Measurements from ENCODE around the gene ADCY3. TPM values are rescaled to one million over a fixed set of nuclear protein-coding genes. Genes with fewer than 3 reads are reported as not detected.

ADCY3 gene
- total and polyA plus RNA-seq, 2 experiments from 2014 or later: 9.1 to 47.4 TPM

DNA sequence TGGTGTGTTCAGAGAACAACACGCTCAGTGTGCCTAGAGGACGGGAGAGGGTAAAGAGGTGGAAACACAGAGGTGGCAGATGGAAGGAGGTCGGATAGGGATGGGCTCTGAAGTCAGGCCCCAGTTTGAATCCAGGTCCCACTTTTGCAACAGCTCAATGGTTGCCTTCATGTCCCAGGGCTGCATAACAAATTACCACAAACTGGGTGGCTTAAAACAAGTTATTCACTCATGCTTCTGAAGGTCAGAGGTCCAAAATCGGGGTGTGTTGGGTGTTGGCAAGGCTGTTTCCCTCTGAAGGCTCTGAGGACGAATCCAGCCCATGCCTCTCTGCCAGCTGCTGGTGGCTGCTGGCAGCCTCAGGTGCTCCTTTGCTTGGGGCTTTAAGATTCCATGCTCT is 12.7 kb upstream of the ADCY3 start:
- Histone ChIP-seq H4K20me1 (ENCODE audit: insufficient read depth) (no peaks in the 10 kb centered on the region), H3K4me1 (ENCODE audit: insufficient read depth) (0 out of 2 replicates have a peak, but pooled peaks cover 7% of the 10 kb centered on the region), H3K79me2 (ENCODE audit: insufficient read depth) (no peaks in the 10 kb centered on the region), H3K9me2 (ENCODE audit: insufficient read depth) (no peaks in the 10 kb centered on the region), H3K4me2 (ENCODE audit: unreplicated experiment) (no peak overlapping the region), H3K36me3 (ENCODE audit: low read depth) (no peaks in the 10 kb centered on the region), H3K9me3 (ENCODE audit: low read depth) (no peaks in the 10 kb centered on the region), H3K27me3 (replicated peaks; ENCODE audit: insufficient read depth) (no peaks in the 10 kb centered on the region), H3K27ac (no peak overlapping the region), H2AFZ (no peak overlapping the region), H3K4me3 (no peak overlapping the region), H3K9ac (no peak overlapping the region), H3F3A (ENCODE audit: insufficient read depth) (no peaks in the 10 kb centered on the region)
- no peak for DNase-seq
- WGBS, 2 experiments (ENCODE audit: low coverage in 1 of 2, low lambda C conversion rate in 2 of 2, missing lambda C conversion rate in 2 of 2): 85 to 90% methylated on average over 5 of the region's 5 CpGs
- in situ Hi-C loops (cut with MboI): no loop called here
- TF ChIP-seq EZH2phosphoT487 (IDR thresholded peaks at IDR 0.05; ENCODE audit: insufficient read depth, low read depth) (no peak), EZH2 (IDR thresholded peaks at IDR 0.05; ENCODE audit: insufficient read depth, poor library complexity, severe bottlenecking) (no peak)

DNA sequence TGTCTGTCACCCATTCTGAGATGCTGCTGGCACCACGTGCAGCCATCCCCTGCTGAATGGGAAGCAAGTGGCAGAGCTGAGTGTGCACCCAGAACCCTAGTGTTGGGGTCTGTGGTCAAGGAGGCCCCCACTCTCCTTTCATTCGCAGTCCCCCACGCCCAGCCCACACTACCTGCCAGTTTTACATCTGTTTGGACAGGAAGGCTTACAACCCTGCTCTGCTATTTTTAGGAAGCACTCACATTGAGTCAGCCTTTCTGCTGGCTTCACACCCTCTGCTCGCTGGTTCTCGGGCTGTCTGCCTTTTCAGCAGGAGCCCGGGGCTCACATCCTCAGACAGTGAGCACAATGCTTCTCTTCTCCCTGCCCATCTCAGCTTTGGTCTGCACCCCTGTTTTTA is 10.7 kb upstream of the ADCY3 start:
- peak overlapping the region; percentile 16 for H2AFZ ChIP-seq
- no peaks in the 10 kb centered on the region for H4K20me1 ChIP-seq (ENCODE audit: insufficient read depth)
- no peaks in the 10 kb centered on the region for H3F3A ChIP-seq (ENCODE audit: insufficient read depth)
- TF ChIP-seq EZH2 (IDR thresholded peaks at IDR 0.05; ENCODE audit: insufficient read depth, poor library complexity, severe bottlenecking) (no peak), EZH2phosphoT487 (IDR thresholded peaks at IDR 0.05; ENCODE audit: insufficient read depth, low read depth) (no peak)
- no peaks in the 10 kb centered on the region for H3K27me3 ChIP-seq (replicated peaks; ENCODE audit: insufficient read depth)
- no peaks in the 10 kb centered on the region for H3K9me3 ChIP-seq (ENCODE audit: low read depth)
- no peaks in the 10 kb centered on the region for H3K9me2 ChIP-seq (ENCODE audit: insufficient read depth)
- no peak overlapping the region for H3K4me2 ChIP-seq (ENCODE audit: unreplicated experiment)
- WGBS, 2 experiments (ENCODE audit: low coverage in 1 of 2, low lambda C conversion rate in 2 of 2, missing lambda C conversion rate in 2 of 2): 43 to 51% methylated on average over 6 of the region's 6 CpGs
- H3K9ac ChIP-seq: no peak overlapping the region
- DNase-seq: peak; percentile 61
- H3K27ac ChIP-seq: no peak overlapping the region
- H3K4me3 ChIP-seq: no peak overlapping the region
- no peaks in the 10 kb centered on the region for H3K36me3 ChIP-seq (ENCODE audit: low read depth)
- in situ Hi-C loops (cut with MboI): no loop called here
- H3K79me2 ChIP-seq (ENCODE audit: insufficient read depth): no peaks in the 10 kb centered on the region
- H3K4me1 ChIP-seq (ENCODE audit: insufficient read depth): 0 out of 2 replicates have a peak, but pooled peaks cover 12% of the 10 kb centered on the region

DNA sequence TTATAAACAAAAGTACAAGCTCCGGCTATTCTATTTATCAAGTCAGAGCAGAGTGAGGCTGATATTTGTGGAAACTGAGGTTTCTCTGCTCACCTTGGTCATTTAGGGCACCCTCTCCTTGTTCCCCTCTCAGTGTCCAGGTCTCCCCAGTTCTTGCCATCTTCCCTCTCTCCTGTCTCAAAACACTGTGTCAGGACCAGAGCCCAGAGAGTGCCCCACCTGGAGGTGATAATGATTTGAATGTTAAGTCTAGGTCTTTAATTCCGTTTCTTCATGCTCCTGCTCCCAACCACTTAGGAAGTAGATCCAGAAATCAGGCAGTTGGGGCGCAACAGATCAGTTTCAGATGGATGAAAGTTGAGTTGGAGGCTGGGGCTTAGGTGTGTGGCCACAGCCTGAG is 9.2 kb upstream of the ADCY3 start:
- no peaks in the 10 kb centered on the region for H4K20me1 ChIP-seq (ENCODE audit: insufficient read depth)
- no peak for DNase-seq
- no peaks in the 10 kb centered on the region for H3K36me3 ChIP-seq (ENCODE audit: low read depth)
- H3K9ac ChIP-seq: no peak overlapping the region
- no peaks in the 10 kb centered on the region for H3K9me2 ChIP-seq (ENCODE audit: insufficient read depth)
- TF ChIP-seq EZH2 (IDR thresholded peaks at IDR 0.05; ENCODE audit: insufficient read depth, poor library complexity, severe bottlenecking): no peak
- TF ChIP-seq EZH2phosphoT487 (IDR thresholded peaks at IDR 0.05; ENCODE audit: insufficient read depth, low read depth): no peak
- no peak overlapping the region for H2AFZ ChIP-seq
- no peaks in the 10 kb centered on the region for H3F3A ChIP-seq (ENCODE audit: insufficient read depth)
- H3K79me2 ChIP-seq (ENCODE audit: insufficient read depth): no peaks in the 10 kb centered on the region
- 82 to 88% methylated on average over 3 of the region's 3 CpGs for WGBS, 2 experiments (ENCODE audit: low coverage in 1 of 2, low lambda C conversion rate in 2 of 2, missing lambda C conversion rate in 2 of 2)
- H3K4me2 ChIP-seq (ENCODE audit: unreplicated experiment): no peak overlapping the region
- in situ Hi-C loops (cut with MboI): no loop called here
- H3K4me3 ChIP-seq: no peak overlapping the region
- no peak overlapping the region for H3K27ac ChIP-seq
- H3K4me1 ChIP-seq (ENCODE audit: insufficient read depth): 0 out of 2 replicates have a peak, but pooled peaks cover 12% of the 10 kb centered on the region
- H3K9me3 ChIP-seq (ENCODE audit: low read depth): no peaks in the 10 kb centered on the region
- H3K27me3 ChIP-seq (replicated peaks; ENCODE audit: insufficient read depth): no peaks in the 10 kb centered on the region

DNA sequence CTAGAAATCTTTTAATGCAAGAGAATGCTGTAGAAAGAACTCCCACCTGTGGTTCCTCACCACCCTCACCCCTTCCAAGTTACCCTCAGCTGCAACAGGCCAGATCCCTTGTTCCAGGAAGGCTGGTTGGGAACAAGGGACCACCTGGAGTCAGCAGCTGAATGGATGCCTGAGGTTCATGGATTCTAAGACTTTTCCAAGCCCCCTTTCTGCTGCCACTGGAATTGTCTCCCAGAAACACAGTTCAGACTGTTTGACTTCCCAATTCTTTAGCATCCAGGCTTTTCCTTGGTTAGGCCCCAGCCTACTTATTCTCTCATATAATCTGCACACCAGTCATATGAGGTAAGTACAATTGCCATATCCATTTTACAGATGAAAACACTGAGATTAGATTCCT is 8.0 kb upstream of the ADCY3 start:
- no peaks in the 10 kb centered on the region for H3K27me3 ChIP-seq (replicated peaks; ENCODE audit: insufficient read depth)
- no peaks in the 10 kb centered on the region for H3K9me2 ChIP-seq (ENCODE audit: insufficient read depth)
- H3K4me2 ChIP-seq (ENCODE audit: unreplicated experiment): no peak overlapping the region
- H3K9me3 ChIP-seq (ENCODE audit: low read depth): no peaks in the 10 kb centered on the region
- no peak overlapping the region for H2AFZ ChIP-seq
- no peak overlapping the region for H3K9ac ChIP-seq
- 0 out of 2 replicates have a peak, but pooled peaks cover 12% of the 10 kb centered on the region for H3K4me1 ChIP-seq (ENCODE audit: insufficient read depth)
- H3K27ac ChIP-seq: no peak overlapping the region
- TF ChIP-seq EZH2 (IDR thresholded peaks at IDR 0.05; ENCODE audit: insufficient read depth, poor library complexity, severe bottlenecking): no peak
- no peak for TF ChIP-seq EZH2phosphoT487 (IDR thresholded peaks at IDR 0.05; ENCODE audit: insufficient read depth, low read depth)
- no peak for DNase-seq
- no peaks in the 10 kb centered on the region for H3K36me3 ChIP-seq (ENCODE audit: low read depth)
- no peaks in the 10 kb centered on the region for H3F3A ChIP-seq (ENCODE audit: insufficient read depth)
- no peaks in the 10 kb centered on the region for H4K20me1 ChIP-seq (ENCODE audit: insufficient read depth)
- H3K79me2 ChIP-seq (ENCODE audit: insufficient read depth): no peaks in the 10 kb centered on the region
- in situ Hi-C loops (cut with MboI): no loop called here
- H3K4me3 ChIP-seq: no peak overlapping the region

All from GM23248 (cell line).